Immature natural killer cell (primary cell): ENCODE results near the gene APOBEC3B. TPM values are rescaled to one million over a fixed set of nuclear protein-coding genes. Genes with fewer than 3 reads are reported as not detected.
"Not testable (repeated sequence)": the region's sequence is repeated elsewhere in the genome, so short reads cannot be mapped to it uniquely, and the experiment has no call there.

ENCODE experiments used
- DNase-seq, 3 donors: peaks; one replicate each; pipeline ENCODE4 v3.0.0; 2022; ENCODE audit warnings: mixed read lengths in 1 of 3
- H3K27ac Mint-ChIP-seq, 6 donors: one replicate each; pipeline ENCODE4 v1.8.0; 2020; ENCODE audit warnings: mixed read lengths in 6 of 6, mild to moderate bottlenecking in 5 of 6, inconsistent platforms in 4 of 6, moderate library complexity in 3 of 6
- H3K27me3 Mint-ChIP-seq, 3 donors: one replicate each; pipeline ENCODE4 v1.8.0; 2020 to 2021; ENCODE audit warnings: low read depth in 3 of 3, mild to moderate bottlenecking in 3 of 3, mixed read lengths in 3 of 3, moderate library complexity in 3 of 3, inconsistent platforms in 1 of 3
- H3K36me3 Mint-ChIP-seq, 3 donors: one replicate each; pipeline ENCODE4 v1.8.0; 2020; ENCODE audit warnings: mixed read lengths in 3 of 3, inconsistent platforms in 2 of 3, mild to moderate bottlenecking in 2 of 3
- H3K4me1 Mint-ChIP-seq, 2 donors: one replicate each; pipeline ENCODE4 v1.8.0; 2020; ENCODE audit warnings: inconsistent platforms in 2 of 2, mild to moderate bottlenecking in 2 of 2, mixed read lengths in 2 of 2, moderate library complexity in 1 of 2
- H3K4me3 Mint-ChIP-seq, 5 donors: one replicate each; pipeline ENCODE4 v1.8.0; 2020; ENCODE audit warnings: mild to moderate bottlenecking in 5 of 5, mixed read lengths in 5 of 5, inconsistent platforms in 3 of 5, moderate library complexity in 3 of 5
- H3K9me3 Mint-ChIP-seq, 6 donors: one replicate each; pipeline ENCODE4 v1.8.0; 2020; ENCODE audit warnings: mild to moderate bottlenecking in 6 of 6, mixed read lengths in 6 of 6, inconsistent platforms in 4 of 6, moderate library complexity in 3 of 6
- polyA plus RNA-seq, 3 donors: library from polyadenylated mRNA; unstranded; fragments of 300-500 nt; fragmentation: Illumina TruSeq; gene quantifications; one replicate each; pipeline ENCODE4 v1.2.3, GENCODE V29; 2021

APOBEC3B gene
- polyA plus RNA-seq, 3 donors from 2014 or later = 2.0 to 3.9 (median 3.3) TPM

GRCh38 chr22:38977289-38977688 lies 4.9 kb upstream of the APOBEC3B start:
- H3K27ac Mint-ChIP-seq, H3K36me3 Mint-ChIP-seq, H3K9me3 Mint-ChIP-seq, H3K27me3 Mint-ChIP-seq, H3K4me3 Mint-ChIP-seq, DNase-seq: not testable (repeated sequence)
- peaks cover 13 to 15% of the 10 kb centered on the region in 2 donors for H3K4me1 Mint-ChIP-seq

- H3K4me1 Mint-ChIP-seq = peaks cover 21 to 35% of the 10 kb centered on the region in 2 donors
- not testable (repeated sequence) for H3K27me3 Mint-ChIP-seq, H3K36me3 Mint-ChIP-seq, H3K9me3 Mint-ChIP-seq, DNase-seq, H3K27ac Mint-ChIP-seq
- peak overlapping the region in 1 of 5 donors; percentile 21 for H3K4me3 Mint-ChIP-seq
These were observed 1.6 kb upstream of the APOBEC3B start for GRCh38 chr22:38980587-38980986.

- H3K4me3 Mint-ChIP-seq = peak overlapping the region; percentile 92 to 100 (median 96)
- DNase-seq = no peak
- H3K27ac Mint-ChIP-seq = peak overlapping the region in 3 of 6 donors; percentile 34 to 85 (median 80)
- no peaks in the 10 kb centered on the region for H3K9me3 Mint-ChIP-seq
- H3K27me3 Mint-ChIP-seq = peaks cover 0 to 6% (median 3%) of the 10 kb centered on the region in 3 donors
- H3K36me3 Mint-ChIP-seq = no peaks in the 10 kb centered on the region
- H3K4me1 Mint-ChIP-seq = peaks cover 21 to 35% of the 10 kb centered on the region in 2 donors
These were observed 849 bp upstream of the APOBEC3B start for GRCh38 chr22:38981005-38981991.

- no peak for DNase-seq
- Mint-ChIP-seq H3K9me3 (no peaks in the 10 kb centered on the region), H3K27ac (peak overlapping the region in 1 of 6 donors; percentile 76), H3K36me3 (no peaks in the 10 kb centered on the region), H3K4me3 (no peak overlapping the region), H3K4me1 (peaks cover 23 to 37% of the 10 kb centered on the region in 2 donors), H3K27me3 (peaks cover 0 to 4% (median 0%) of the 10 kb centered on the region in 3 donors)
These were observed 2.1 kb downstream of the APOBEC3B start for GRCh38 chr22:38984224-38984623.

- H3K36me3 Mint-ChIP-seq, H3K9me3 Mint-ChIP-seq, H3K27me3 Mint-ChIP-seq, H3K27ac Mint-ChIP-seq: not testable (repeated sequence)
- DNase-seq = peak in 2 of 3 donors; percentile 28 to 37
- Mint-ChIP-seq H3K4me1 (peaks cover 29 to 44% of the 10 kb centered on the region in 2 donors), H3K4me3 (peak overlapping the region in 1 of 5 donors; percentile 42)
These were observed 2.9 kb downstream of the APOBEC3B start for GRCh38 chr22:38984784-38985757.

GRCh38 chr22:38986629-38987028 lies 4.5 kb downstream of the APOBEC3B start:
- no peaks in the 10 kb centered on the region for H3K9me3 Mint-ChIP-seq

GRCh38 chr22:38987171-38987895 lies 5.2 kb downstream of the APOBEC3B start:
- H3K9me3 Mint-ChIP-seq = no peaks in the 10 kb centered on the region
- no peak for DNase-seq
- peaks cover 18 to 29% of the 10 kb centered on the region in 2 donors for H3K4me1 Mint-ChIP-seq
- no peaks in the 10 kb centered on the region for H3K36me3 Mint-ChIP-seq
- peaks cover 0 to 2% (median 0%) of the 10 kb centered on the region in 3 donors for H3K27me3 Mint-ChIP-seq
- H3K27ac Mint-ChIP-seq = no peak overlapping the region
- H3K4me3 Mint-ChIP-seq = no peak overlapping the region

More at GRCh38 chr22:38986629-38987028, 4.5 kb downstream of the APOBEC3B start:
- H3K36me3 Mint-ChIP-seq = no peaks in the 10 kb centered on the region
- DNase-seq = no peak
- H3K27ac Mint-ChIP-seq = no peak overlapping the region
- peaks cover 0 to 4% (median 0%) of the 10 kb centered on the region in 3 donors for H3K27me3 Mint-ChIP-seq
- no peak overlapping the region for H3K4me3 Mint-ChIP-seq
- peaks cover 25 to 36% of the 10 kb centered on the region in 2 donors for H3K4me1 Mint-ChIP-seq

- Mint-ChIP-seq H3K4me1 (peaks cover 15 to 16% of the 10 kb centered on the region in 2 donors), H3K9me3 (no peaks in the 10 kb centered on the region), H3K36me3 (no peaks in the 10 kb centered on the region), H3K27ac (peak overlapping the region in 1 of 6 donors; percentile 45), H3K27me3 (peaks cover 0 to 4% (median 2%) of the 10 kb centered on the region in 3 donors), H3K4me3 (peak overlapping the region in 1 of 5 donors; percentile 20)
- DNase-seq = no peak
These were observed 7.3 kb downstream of the APOBEC3B start for GRCh38 chr22:38989466-38989865.

GRCh38 chr22:38992871-38993371 lies 10.8 kb downstream of the APOBEC3B start:
- Mint-ChIP-seq H3K27ac (peak overlapping the region in 1 of 6 donors; percentile 66), H3K4me1 (peaks cover 9 to 11% of the 10 kb centered on the region in 2 donors)
- not testable (repeated sequence) for H3K9me3 Mint-ChIP-seq, H3K4me3 Mint-ChIP-seq, DNase-seq, H3K36me3 Mint-ChIP-seq, H3K27me3 Mint-ChIP-seq

- Mint-ChIP-seq H3K27ac (no peak overlapping the region), H3K4me3 (no peak overlapping the region), H3K9me3 (peaks cover 0 to 7% (median 3%) of the 10 kb centered on the region in 6 donors), H3K4me1 (peaks cover 0 to 3% of the 10 kb centered on the region in 2 donors), H3K36me3 (peaks cover 0 to 4% (median 0%) of the 10 kb centered on the region in 3 donors), H3K27me3 (peaks cover 2 to 6% (median 3%) of the 10 kb centered on the region in 3 donors)
- DNase-seq = no peak
These were observed 14.0 kb downstream of the APOBEC3B start for GRCh38 chr22:38996105-38996504.

- peaks cover 0 to 4% (median 0%) of the 10 kb centered on the region in 3 donors for H3K36me3 Mint-ChIP-seq
- DNase-seq = no peak
- peaks cover 0 to 5% of the 10 kb centered on the region in 2 donors for H3K4me1 Mint-ChIP-seq
- H3K27ac Mint-ChIP-seq = no peak overlapping the region
- no peak overlapping the region for H3K4me3 Mint-ChIP-seq
- H3K9me3 Mint-ChIP-seq = peaks cover 0 to 7% (median 3%) of the 10 kb centered on the region in 6 donors
- H3K27me3 Mint-ChIP-seq = peaks cover 2 to 6% (median 3%) of the 10 kb centered on the region in 3 donors
These were observed 15.4 kb downstream of the APOBEC3B start for GRCh38 chr22:38997518-38997917.

- Mint-ChIP-seq H3K4me3 (peak overlapping the region in 4 of 5 donors; percentile 6 to 54 (median 26)), H3K27me3 (peaks cover 0 to 4% (median 3%) of the 10 kb centered on the region in 3 donors), H3K4me1 (peaks cover 14 to 20% of the 10 kb centered on the region in 2 donors), H3K36me3 (peaks cover 0 to 4% (median 0%) of the 10 kb centered on the region in 3 donors), H3K9me3 (peaks cover 0 to 4% (median under 1%) of the 10 kb centered on the region in 6 donors), H3K27ac (peak overlapping the region; percentile 66 to 88 (median 72))
- peak; percentile 81 to 84 (median 84) for DNase-seq
These were observed 21.1 kb downstream of the APOBEC3B start for GRCh38 chr22:39003165-39003638.
